Panc1 (cell line): Measurements from ENCODE around the gene MBOAT7. TPM values are rescaled to one million over a fixed set of nuclear protein-coding genes. Genes with fewer than 3 reads are reported as not detected.

Experiments
- ATAC-seq: fragments of 200-7000 bp; cut with Tn5 transposase; 2 replicates; pipeline ENCODE4 v1.9.1; 2020; ENCODE audit warnings: mild to moderate bottlenecking, moderate library complexity
- BruUV-seq: library from RNA; stranded (reverse); fragments of 400-500 nt; replicated peaks from 2 replicates; lab custom pipeline; 2021; lab: Mats Ljungman, UMichigan
- CTCF ChIA-PET: fragments of 300-600 bp; sonication (Branson Sonifier 250); formaldehyde crosslinking; loops from one replicate; lab custom pipeline; 2022; ENCODE audit warnings: antibody characterized with exemption; lab: Charles Lee
- POLR2A ChIA-PET: fragments of 300-600 bp; sonication (Branson Sonifier 250); formaldehyde crosslinking; loops from one replicate; lab custom pipeline; 2022; ENCODE audit warnings: antibody characterized with exemption; lab: Charles Lee
- DNase-seq: peaks from one replicate; pipeline ENCODE4 v3.0.0-alpha.2; 2010; ENCODE audit warnings: low read depth, low spot score
- H3K27ac ChIP-seq: 2 replicates; pipeline ENCODE4 v1.5.1; 2011; ENCODE audit warnings: mild to moderate bottlenecking, low read length, inconsistent platforms
- H3K27me3 ChIP-seq: fragments of 200-500 bp; sonication (Bioruptor generic); 2 replicates; pipeline ENCODE4 v1.6.0; 2014; ENCODE audit warnings: low read length, inconsistent platforms; ENCODE audit not compliant: control insufficient read depth, insufficient read depth
- H3K36me3 ChIP-seq: fragments of 200-500 bp; sonication (Bioruptor generic); 2 replicates; pipeline ENCODE4 v1.5.1; 2014; ENCODE audit warnings: inconsistent platforms, mild to moderate bottlenecking, low read length, moderate library complexity; ENCODE audit not compliant: control insufficient read depth, insufficient read depth
- H3K4me1 ChIP-seq: 2 replicates; pipeline ENCODE4 v1.5.1; 2011; ENCODE audit warnings: inconsistent platforms, mild to moderate bottlenecking, low read length, moderate library complexity; ENCODE audit not compliant: control insufficient read depth, insufficient read depth
- H3K4me3 ChIP-seq, 2 experiments: 2 replicates each; pipeline ENCODE4 v1.5.1; 2011 to 2012; ENCODE audit warnings: low read depth in 2 of 2, low read length in 2 of 2, mild to moderate bottlenecking in 2 of 2, inconsistent platforms in 1 of 2, moderate library complexity in 1 of 2
- H3K9me3 ChIP-seq: fragments of 200-500 bp; sonication (Bioruptor generic); 2 replicates; pipeline ENCODE4 v1.5.1; 2014; ENCODE audit warnings: low read depth, mild to moderate bottlenecking, inconsistent platforms, low read length, moderate library complexity; ENCODE audit not compliant: control insufficient read depth, insufficient read depth
- POLR2AphosphoS5 ChIP-seq: IDR thresholded peaks from 2 replicates; pipeline ENCODE4 v1.6.1; 2012; ENCODE audit warnings: mild to moderate bottlenecking, low read depth, low read length, moderate library complexity
- SIN3A ChIP-seq: IDR thresholded peaks from 2 replicates; pipeline ENCODE4 v1.6.1; 2012; ENCODE audit warnings: low read depth, mild to moderate bottlenecking, low read length, moderate library complexity, borderline replicate concordance; ENCODE audit not compliant: insufficient read depth
- TCF7L2 ChIP-seq: IDR thresholded peaks from 2 replicates; pipeline ENCODE4 v1.6.1; 2011; ENCODE audit warnings: mild to moderate bottlenecking, low read depth, low read length, inconsistent platforms
- in situ Hi-C: cut with HindIII; loops from 2 replicates; pipeline ENCODE4 v1.10.0; 2016; ENCODE audit warnings: low sequenced_read_pairs, low pct_unique_long_range_greater_than_20kb
- intact Hi-C: fragments of 100-400 bp; cut with micrococcal nuclease; formaldehyde crosslinking; loops from one replicate; pipeline ENCODE4 v1.10.0; 2022; ENCODE audit not compliant: unreplicated experiment
- total RNA-seq: library from RNA; stranded (reverse); gene quantifications from one replicate; pipeline ENCODE4 v1.2.1, GENCODE V29; 2021; ENCODE audit not compliant: unreplicated experiment
- TF ChIP-seq, protein P1 (sequence below): fragments of 450-650 bp; IDR thresholded peaks from 2 replicates; pipeline ENCODE4 v1.5.1; 2017; ENCODE audit warnings: mild to moderate bottlenecking
- TF ChIP-seq, protein P2 (sequence below), 2 experiments: IDR thresholded peaks; 2 replicates each; pipeline ENCODE4 v1.6.1; 2011 to 2012; ENCODE audit warnings: low read depth in 2 of 2, control low read depth in 1 of 2, low read length in 1 of 2, mild to moderate bottlenecking in 1 of 2, moderate library complexity in 1 of 2; ENCODE audit not compliant: insufficient read depth in 1 of 2

Gene MBOAT7
- total RNA-seq, 1 experiment from 2014 or later, result 264 TPM

DNA sequence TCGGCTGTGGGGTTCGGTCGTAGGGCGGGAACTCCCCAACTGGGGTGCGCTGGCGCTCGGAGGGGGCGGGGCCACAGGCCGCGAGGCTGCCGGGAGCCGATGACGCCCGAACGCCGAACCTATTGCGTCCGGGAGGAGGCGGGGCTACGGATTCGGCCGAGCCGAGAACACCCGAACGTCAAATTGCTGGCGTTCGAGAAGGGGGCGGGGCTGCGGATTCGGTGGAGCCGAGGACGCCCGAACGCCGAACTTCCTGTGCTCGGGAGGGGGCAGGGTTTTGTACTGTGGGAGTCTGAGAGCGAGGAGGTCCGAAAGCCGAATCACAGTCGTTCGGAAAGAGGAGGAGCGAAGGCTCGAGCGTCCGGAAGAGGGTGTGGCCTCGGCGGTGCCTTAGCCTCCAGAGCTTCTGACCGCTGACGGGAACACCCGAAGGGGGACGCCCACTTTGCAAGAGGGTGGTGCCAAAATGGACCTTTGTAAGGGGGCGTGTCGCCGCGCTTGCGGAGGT, 1.2 kb upstream of the MBOAT7 start:
- Histone ChIP-seq H3K4me3 (peak overlapping the region; percentile 85 to 87), H3K36me3 (peaks cover 13% of the 10 kb centered on the region), H3K4me1 (peaks cover 13% of the 10 kb centered on the region; the same call in 1 of the 2 replicates), H3K27ac (peak overlapping the region; percentile 96), H3K27me3 (no peaks in the 10 kb centered on the region), H3K9me3 (no peaks in the 10 kb centered on the region)
- intact Hi-C loops, result no loop called here
- ATAC-seq, result peak; percentile 80
- no TSS peak for BruUV-seq
- DNase-seq, result peak; percentile 100
- POLR2A ChIA-PET, result interaction anchor here (0.6 to 4.1 kb wide), 5 partner anchors 10 to 282 kb away, joined by 3 to 18 read pairs (median 5); partner anchors contain the start of genes CDC42EP5 and RPS9
- TF ChIP-seq POLR2AphosphoS5 (no peak), SIN3A (no peak), TCF7L2 (no peak)
- TF ChIP-seq, protein P1, sequence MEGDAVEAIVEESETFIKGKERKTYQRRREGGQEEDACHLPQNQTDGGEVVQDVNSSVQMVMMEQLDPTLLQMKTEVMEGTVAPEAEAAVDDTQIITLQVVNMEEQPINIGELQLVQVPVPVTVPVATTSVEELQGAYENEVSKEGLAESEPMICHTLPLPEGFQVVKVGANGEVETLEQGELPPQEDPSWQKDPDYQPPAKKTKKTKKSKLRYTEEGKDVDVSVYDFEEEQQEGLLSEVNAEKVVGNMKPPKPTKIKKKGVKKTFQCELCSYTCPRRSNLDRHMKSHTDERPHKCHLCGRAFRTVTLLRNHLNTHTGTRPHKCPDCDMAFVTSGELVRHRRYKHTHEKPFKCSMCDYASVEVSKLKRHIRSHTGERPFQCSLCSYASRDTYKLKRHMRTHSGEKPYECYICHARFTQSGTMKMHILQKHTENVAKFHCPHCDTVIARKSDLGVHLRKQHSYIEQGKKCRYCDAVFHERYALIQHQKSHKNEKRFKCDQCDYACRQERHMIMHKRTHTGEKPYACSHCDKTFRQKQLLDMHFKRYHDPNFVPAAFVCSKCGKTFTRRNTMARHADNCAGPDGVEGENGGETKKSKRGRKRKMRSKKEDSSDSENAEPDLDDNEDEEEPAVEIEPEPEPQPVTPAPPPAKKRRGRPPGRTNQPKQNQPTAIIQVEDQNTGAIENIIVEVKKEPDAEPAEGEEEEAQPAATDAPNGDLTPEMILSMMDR, result no peak
- TF ChIP-seq, protein P2, sequence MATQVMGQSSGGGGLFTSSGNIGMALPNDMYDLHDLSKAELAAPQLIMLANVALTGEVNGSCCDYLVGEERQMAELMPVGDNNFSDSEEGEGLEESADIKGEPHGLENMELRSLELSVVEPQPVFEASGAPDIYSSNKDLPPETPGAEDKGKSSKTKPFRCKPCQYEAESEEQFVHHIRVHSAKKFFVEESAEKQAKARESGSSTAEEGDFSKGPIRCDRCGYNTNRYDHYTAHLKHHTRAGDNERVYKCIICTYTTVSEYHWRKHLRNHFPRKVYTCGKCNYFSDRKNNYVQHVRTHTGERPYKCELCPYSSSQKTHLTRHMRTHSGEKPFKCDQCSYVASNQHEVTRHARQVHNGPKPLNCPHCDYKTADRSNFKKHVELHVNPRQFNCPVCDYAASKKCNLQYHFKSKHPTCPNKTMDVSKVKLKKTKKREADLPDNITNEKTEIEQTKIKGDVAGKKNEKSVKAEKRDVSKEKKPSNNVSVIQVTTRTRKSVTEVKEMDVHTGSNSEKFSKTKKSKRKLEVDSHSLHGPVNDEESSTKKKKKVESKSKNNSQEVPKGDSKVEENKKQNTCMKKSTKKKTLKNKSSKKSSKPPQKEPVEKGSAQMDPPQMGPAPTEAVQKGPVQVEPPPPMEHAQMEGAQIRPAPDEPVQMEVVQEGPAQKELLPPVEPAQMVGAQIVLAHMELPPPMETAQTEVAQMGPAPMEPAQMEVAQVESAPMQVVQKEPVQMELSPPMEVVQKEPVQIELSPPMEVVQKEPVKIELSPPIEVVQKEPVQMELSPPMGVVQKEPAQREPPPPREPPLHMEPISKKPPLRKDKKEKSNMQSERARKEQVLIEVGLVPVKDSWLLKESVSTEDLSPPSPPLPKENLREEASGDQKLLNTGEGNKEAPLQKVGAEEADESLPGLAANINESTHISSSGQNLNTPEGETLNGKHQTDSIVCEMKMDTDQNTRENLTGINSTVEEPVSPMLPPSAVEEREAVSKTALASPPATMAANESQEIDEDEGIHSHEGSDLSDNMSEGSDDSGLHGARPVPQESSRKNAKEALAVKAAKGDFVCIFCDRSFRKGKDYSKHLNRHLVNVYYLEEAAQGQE (IDR thresholded peaks at IDR 0.05; ENCODE audit: insufficient read depth in 1 of 2, low read depth in 2 of 2, low read length in 1 of 2), result no peak
- in situ Hi-C loops, result no loop called here
- CTCF ChIA-PET, result interaction anchor here (0.5 to 1.5 kb wide), 4 partner anchors 40 to 210 kb away, joined by 3 to 8 read pairs (median 3); no protein-coding TSS in a partner anchor

DNA sequence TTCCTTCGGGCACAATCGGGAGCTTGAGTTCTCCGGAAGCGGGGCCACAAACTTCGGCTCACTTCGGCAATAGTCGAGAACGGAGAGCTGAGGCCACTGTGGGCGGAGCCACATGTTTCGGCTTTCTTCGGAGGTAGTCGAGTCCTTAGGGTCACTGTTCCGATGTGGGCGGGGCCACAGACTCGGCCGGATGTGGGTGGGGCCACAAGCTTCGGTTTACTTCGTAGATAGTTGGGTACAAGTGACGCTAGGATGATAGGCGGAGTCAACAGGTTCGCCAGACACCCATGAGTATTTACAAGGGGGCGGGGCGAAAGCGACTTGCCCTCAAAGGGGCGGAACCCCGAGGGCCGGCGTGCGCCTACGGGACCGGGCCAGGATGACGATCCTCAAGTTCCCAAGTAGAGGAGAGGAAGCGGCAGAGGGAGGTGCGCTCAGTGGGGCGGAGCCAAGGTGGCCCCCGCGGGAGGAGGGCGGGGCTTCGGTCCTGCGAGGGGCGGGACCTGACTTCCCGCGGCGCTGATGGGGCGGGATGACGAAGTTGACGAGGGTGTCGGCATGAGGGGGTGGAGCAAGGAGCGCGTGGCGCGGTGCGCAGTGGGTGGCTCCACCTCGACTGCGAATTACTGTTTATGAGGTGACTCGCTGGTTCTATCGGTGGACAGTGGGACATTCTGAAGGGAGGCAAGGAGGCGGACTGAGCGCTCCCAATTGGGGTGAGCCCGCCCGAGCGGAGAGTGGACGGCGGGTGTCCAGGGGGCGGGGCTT, 539 bp upstream of the MBOAT7 start:
- no peaks in the 10 kb centered on the region for H3K9me3 ChIP-seq
- peak overlapping the region; percentile 92 for H3K27ac ChIP-seq
- ATAC-seq (peak; percentile 74), DNase-seq (peak; percentile 100)
- peaks cover 13% of the 10 kb centered on the region; the same call in 1 of the 2 replicates for H3K4me1 ChIP-seq
- peaks cover 13% of the 10 kb centered on the region for H3K36me3 ChIP-seq
- CTCF ChIA-PET, result interaction anchor here (0.5 to 1.3 kb wide), 8 partner anchors 10 to 284 kb away, joined by 3 to 8 read pairs (median 4); no protein-coding TSS in a partner anchor
- POLR2A ChIA-PET, result interaction anchor here (0.6 to 4.1 kb wide), 10 partner anchors 10 to 701 kb away, joined by 3 to 18 read pairs (median 5); partner anchors contain the start of genes CDC42EP5, RPS9 and TMC4
- peak overlapping the region; percentile 74 to 87 for H3K4me3 ChIP-seq
- intact Hi-C loops, result no loop called here
- in situ Hi-C loops, result no loop called here
- TF ChIP-seq, protein P2 (IDR thresholded peaks at IDR 0.05; ENCODE audit: insufficient read depth in 1 of 2, low read depth in 2 of 2, low read length in 1 of 2), result no peak; a peak in 1 of 4 replicates
- 0 out of 2 replicates have a peak, but pooled peaks have one; percentile 74 for TF ChIP-seq SIN3A
- TF ChIP-seq POLR2AphosphoS5, result peak; percentile 76
- no peak for TF ChIP-seq TCF7L2
- TF ChIP-seq, protein P1, result no peak
- BruUV-seq, result no TSS peak
- H3K27me3 ChIP-seq, result no peaks in the 10 kb centered on the region
